RWPE1 (cell line): ENCODE results near the gene NMUR1.

Experiments
- CTCF ChIA-PET: fragments of 350-600 bp; sonication (Branson Sonifier 250); formaldehyde crosslinking; extraction: SDS; loops from one replicate; lab custom pipeline; 2021; lab: Yijun Ruan, JAX
- POLR2A ChIA-PET: fragments of 400-600 bp; formaldehyde crosslinking; extraction: SDS; loops from one replicate; lab custom pipeline; 2020; ENCODE audit warnings: antibody characterized with exemption; ENCODE audit not compliant: low non-redundant PET; lab: Yijun Ruan, JAX
- DNase-seq: peaks from one replicate; pipeline ENCODE4 v3.0.0; 2012; ENCODE audit warnings: low spot score
- H3K27ac ChIP-seq: fragments of 450-650 bp; 2 replicates; pipeline ENCODE4 v1.5.1; 2017
- TF ChIP-seq, protein P1 (sequence below): fragments of 450-650 bp; conservative IDR thresholded peaks from 2 replicates; pipeline ENCODE4 v1.5.1; 2017; ENCODE audit warnings: low read depth, mild to moderate bottlenecking

The NMUR1 gene

DNA sequence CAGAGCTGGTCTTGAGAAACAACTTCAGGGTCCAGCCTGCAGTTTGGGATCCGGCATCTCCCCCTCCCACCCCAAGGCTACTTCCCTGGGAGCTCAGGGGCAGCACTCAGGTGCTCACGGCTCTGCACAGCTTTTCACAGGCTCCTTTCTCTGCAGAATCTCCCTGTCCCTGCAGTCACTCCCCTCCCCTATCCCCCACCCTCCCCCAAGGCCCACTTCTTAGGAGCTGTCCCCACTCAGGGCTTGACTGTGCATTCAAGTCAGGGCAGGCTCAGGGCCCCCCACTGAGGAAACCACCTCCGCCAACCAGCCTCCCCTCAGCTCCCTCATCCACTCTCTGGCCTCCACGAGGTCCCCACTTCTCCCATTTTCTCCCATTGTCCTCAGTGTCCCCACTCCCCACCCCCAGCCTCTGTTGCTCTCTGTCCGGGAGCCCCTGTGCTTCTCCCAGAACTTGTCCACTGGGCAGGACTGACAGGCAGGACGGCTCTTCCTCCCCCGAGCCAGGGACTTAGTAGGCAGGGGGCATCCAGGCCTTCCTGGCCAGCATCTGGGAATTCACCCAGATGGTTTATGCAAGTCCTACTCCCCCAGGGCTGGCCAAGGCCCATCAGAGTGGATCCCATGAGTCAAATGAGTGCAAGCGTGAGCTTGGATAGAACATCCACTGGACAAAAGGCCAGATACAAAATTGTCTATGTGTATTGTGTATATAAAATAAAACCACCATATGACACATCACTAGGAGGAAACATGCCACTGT lies 7.6 kb downstream of the NMUR1 start:
- CTCF ChIA-PET, result no interaction called here
- POLR2A ChIA-PET, result interaction anchor here (0.6 to 0.7 kb wide), 2 partner anchors 113 to 154 kb away, joined by 3 read pairs; no protein-coding TSS in a partner anchor
- no peak overlapping the region for H3K27ac ChIP-seq
- TF ChIP-seq, protein P1, sequence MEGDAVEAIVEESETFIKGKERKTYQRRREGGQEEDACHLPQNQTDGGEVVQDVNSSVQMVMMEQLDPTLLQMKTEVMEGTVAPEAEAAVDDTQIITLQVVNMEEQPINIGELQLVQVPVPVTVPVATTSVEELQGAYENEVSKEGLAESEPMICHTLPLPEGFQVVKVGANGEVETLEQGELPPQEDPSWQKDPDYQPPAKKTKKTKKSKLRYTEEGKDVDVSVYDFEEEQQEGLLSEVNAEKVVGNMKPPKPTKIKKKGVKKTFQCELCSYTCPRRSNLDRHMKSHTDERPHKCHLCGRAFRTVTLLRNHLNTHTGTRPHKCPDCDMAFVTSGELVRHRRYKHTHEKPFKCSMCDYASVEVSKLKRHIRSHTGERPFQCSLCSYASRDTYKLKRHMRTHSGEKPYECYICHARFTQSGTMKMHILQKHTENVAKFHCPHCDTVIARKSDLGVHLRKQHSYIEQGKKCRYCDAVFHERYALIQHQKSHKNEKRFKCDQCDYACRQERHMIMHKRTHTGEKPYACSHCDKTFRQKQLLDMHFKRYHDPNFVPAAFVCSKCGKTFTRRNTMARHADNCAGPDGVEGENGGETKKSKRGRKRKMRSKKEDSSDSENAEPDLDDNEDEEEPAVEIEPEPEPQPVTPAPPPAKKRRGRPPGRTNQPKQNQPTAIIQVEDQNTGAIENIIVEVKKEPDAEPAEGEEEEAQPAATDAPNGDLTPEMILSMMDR, result no peak
- no peak for DNase-seq

DNA sequence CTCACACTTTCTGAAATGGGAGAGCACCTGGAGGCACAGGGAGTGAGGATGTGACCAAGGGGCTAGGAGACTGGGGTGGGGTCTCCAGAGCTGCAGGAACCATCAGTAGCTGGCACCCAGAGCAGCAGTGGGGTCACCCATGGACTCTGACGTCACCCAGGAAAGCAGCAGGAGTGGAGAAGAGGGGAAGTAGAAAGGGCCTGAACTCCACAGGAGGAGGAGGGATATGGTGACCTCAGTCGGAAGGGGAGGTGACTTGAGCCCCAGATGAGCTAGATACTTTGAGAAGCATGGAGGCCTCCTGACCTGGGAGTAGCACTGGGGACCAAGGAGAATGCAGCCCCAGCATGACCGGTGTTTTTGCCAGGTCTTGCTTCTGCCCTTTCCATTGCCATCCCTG lies 8.8 kb downstream of the NMUR1 start:
- TF ChIP-seq, protein P1, result no peak
- no peak overlapping the region for H3K27ac ChIP-seq
- POLR2A ChIA-PET, result no interaction called here
- no peak for DNase-seq
- CTCF ChIA-PET, result interaction anchor here (1.4 kb wide), 1 partner anchor 39 kb away, joined by 4 read pairs; no protein-coding TSS in a partner anchor

DNA sequence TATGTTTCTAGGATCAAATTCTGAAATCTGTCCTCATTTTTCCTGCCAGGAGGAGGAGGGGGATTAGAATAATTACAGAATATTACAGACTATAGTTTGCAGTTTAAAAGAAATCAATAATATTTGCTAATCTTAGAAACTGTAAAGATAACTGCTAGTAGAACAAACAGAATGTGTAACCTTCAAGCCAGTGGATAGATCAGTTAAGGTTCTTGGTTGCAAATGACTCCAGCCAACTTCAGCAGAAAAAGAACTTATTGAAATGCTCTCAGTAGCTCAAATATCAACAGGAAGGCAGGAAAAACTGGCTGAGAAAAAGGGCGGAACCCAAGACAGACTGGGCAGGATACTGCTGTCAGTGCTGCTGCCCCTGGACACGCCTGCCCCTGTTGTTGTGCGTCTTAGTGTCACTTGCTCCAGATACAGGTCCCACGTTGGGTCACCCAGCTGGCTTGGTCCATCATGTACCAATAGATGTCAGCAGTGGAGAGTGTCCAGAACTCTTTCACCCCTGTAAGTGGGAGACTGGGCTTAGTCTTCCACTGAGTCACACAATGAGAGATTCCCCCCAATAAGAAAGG lies 10.2 kb downstream of the NMUR1 start:
- no peak overlapping the region for H3K27ac ChIP-seq
- TF ChIP-seq, protein P1, result no peak
- POLR2A ChIA-PET, result no interaction called here
- no peak for DNase-seq
- CTCF ChIA-PET, result interaction anchor here (0.6 to 1.4 kb wide), 3 partner anchors 37 to 187 kb away, joined by 3 to 4 read pairs (median 3); no protein-coding TSS in a partner anchor

DNA sequence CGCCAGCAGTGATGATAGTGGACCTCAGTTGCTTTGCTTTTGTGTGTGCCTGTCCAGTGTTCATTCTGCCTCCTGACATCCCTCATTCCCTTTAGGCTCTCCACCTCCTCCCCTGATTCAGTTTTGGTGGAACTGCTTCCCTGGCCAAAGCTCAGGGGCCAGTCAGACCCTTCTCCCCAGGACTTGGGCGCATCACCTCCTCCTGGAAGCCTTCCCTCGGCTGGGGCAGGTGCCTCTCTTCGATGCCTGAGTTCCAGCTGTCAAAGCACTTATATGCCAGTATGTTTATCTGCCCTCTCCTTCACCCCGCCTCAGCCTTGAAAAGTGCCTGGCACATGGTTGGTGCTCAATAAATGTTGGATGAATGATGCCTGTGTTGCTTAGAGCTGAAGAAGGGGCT lies 11.5 kb downstream of the NMUR1 start:
- ChIA-PET POLR2A (no interaction called here), CTCF (no interaction called here)
- no peak for DNase-seq
- TF ChIP-seq, protein P1, result no peak
- no peak overlapping the region for H3K27ac ChIP-seq

DNA sequence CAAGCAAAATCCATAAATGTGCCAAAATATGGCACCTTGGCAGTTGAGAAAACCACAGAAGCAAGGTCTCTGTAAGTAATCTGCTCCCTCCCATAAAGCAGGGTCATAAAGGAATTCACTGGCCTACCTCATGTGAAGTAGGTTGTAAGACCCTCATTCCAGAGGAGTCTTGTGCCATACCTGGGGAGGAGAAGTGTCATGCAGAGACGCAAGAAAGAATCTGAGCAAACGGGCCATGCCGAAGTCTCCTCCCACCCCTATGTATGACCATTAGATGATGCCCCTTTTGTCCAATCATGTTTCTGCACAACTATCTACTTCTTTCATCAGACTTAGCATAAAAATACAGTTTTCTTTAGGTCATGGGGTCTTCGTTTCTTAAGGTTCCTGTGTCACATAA lies 14.6 kb downstream of the NMUR1 start:
- no peak overlapping the region for H3K27ac ChIP-seq
- no peak for DNase-seq
- ChIA-PET CTCF (interaction anchor here (1.2 kb wide), 1 partner anchor 86 kb away, joined by 4 read pairs; no protein-coding TSS in a partner anchor), POLR2A (no interaction called here)
- TF ChIP-seq, protein P1, result no peak

DNA sequence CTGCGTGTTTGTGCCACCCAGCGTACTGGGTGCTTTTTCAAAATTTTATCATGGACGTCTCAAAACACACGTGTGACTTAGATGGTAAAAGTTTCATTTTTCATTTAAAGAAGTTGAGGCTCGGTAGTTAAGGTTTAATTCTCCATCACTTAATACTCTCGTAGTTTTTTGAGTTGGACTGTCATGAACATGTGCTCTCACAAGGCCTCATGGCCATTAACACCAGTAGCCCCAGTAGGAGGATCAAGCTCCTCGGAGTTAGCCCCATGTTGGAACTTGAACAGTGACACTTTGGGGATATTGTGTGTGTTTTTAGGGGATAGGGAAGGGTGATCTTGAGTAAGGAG lies 15.3 kb downstream of the NMUR1 start:
- DNase-seq, result no peak
- TF ChIP-seq, protein P1, result no peak
- ChIA-PET POLR2A (no interaction called here), CTCF (interaction anchor here (1.0 to 1.2 kb wide), 2 partner anchors 86 to 163 kb away, joined by 3 to 4 read pairs; no protein-coding TSS in a partner anchor)
- peak overlapping the region; percentile 70 for H3K27ac ChIP-seq
